Measurements from ENCODE around the gene TULP3. TPM values are rescaled to one million over a fixed set of nuclear protein-coding genes. Genes with fewer than 3 reads are reported as not detected.
A peak's percentile ranks its signal among the peaks of the same experiment; 100 is the strongest.

Gene TULP3
- total RNA-seq, 1 donor, result 43.4 TPM

DNA sequence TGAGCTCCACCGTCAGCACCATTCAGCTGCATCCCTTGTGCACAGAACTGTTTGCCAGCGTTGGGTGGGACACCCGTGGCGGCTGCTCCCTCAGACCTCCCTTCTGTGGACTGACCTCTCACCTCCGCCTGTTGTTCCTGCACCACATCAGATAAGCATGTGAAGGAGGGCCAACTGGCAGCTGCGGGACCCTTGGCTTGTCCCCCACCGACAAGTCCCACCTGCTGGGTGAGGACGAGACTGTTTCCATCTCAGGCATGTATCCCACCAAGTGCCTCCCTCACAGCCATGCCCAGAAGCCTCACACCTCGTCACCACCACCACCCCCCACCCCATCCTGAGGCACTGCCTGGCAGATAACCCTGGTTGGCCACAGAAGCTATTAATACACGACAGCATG lies 49.9 kb downstream of the TULP3 start:
- H3K4me3 ChIP-seq (ENCODE audit: insufficient read depth, low read length), result no peak overlapping the region
- H3K36me3 ChIP-seq (ENCODE audit: insufficient read depth, low read length), result peaks cover 39% of the 10 kb centered on the region
- H2AFZ ChIP-seq (ENCODE audit: low read length), result no peak overlapping the region
- H3K27ac ChIP-seq (ENCODE audit: low read depth, low read length), result no peak overlapping the region
- no peaks in the 10 kb centered on the region for H3K4me1 ChIP-seq (ENCODE audit: insufficient read depth, low read length)
- H4K20me1 ChIP-seq (ENCODE audit: insufficient read depth, low read length), result no peaks in the 10 kb centered on the region
- no peaks in the 10 kb centered on the region for H3K27me3 ChIP-seq (ENCODE audit: insufficient read depth, low read length)
- no peaks in the 10 kb centered on the region for H3K9me3 ChIP-seq (ENCODE audit: low read depth, low read length)
- no peaks in the 10 kb centered on the region for H3K79me2 ChIP-seq (ENCODE audit: insufficient read depth, low read length)
- TF ChIP-seq, protein P1, sequence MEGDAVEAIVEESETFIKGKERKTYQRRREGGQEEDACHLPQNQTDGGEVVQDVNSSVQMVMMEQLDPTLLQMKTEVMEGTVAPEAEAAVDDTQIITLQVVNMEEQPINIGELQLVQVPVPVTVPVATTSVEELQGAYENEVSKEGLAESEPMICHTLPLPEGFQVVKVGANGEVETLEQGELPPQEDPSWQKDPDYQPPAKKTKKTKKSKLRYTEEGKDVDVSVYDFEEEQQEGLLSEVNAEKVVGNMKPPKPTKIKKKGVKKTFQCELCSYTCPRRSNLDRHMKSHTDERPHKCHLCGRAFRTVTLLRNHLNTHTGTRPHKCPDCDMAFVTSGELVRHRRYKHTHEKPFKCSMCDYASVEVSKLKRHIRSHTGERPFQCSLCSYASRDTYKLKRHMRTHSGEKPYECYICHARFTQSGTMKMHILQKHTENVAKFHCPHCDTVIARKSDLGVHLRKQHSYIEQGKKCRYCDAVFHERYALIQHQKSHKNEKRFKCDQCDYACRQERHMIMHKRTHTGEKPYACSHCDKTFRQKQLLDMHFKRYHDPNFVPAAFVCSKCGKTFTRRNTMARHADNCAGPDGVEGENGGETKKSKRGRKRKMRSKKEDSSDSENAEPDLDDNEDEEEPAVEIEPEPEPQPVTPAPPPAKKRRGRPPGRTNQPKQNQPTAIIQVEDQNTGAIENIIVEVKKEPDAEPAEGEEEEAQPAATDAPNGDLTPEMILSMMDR (IDR thresholded peaks at IDR 0.05; ENCODE audit: extremely low read depth, low read depth, low read length), result no peak
- no peak for DNase-seq (ENCODE audit: insufficient read length, low spot score, missing footprints)
- H3K4me2 ChIP-seq (ENCODE audit: insufficient read depth, low read length), result no peak overlapping the region

DNA sequence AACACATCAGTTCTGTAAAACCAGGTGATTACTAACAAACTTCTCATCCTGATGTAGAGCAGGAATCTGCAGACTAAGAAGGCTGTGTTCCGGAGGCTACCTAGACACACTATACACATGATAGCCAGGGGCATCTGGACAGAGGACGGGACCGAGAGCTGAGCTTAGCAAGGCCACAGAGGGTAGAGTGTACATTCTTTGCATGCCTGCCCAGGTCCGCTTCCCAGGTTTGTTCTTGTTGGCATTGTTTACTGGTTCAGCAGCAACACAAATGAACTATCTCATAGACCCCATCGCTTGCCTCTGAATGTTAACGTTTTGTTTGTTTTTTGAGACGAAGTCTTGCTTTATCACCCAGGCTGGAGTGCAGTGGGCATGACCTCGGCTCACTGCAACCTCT lies 50.8 kb downstream of the TULP3 start:
- Histone ChIP-seq H3K4me1 (ENCODE audit: insufficient read depth, low read length) (no peaks in the 10 kb centered on the region), H3K79me2 (ENCODE audit: insufficient read depth, low read length) (no peaks in the 10 kb centered on the region), H3K9me3 (ENCODE audit: low read depth, low read length) (no peaks in the 10 kb centered on the region), H4K20me1 (ENCODE audit: insufficient read depth, low read length) (no peaks in the 10 kb centered on the region), H2AFZ (ENCODE audit: low read length) (no peak overlapping the region), H3K27ac (ENCODE audit: low read depth, low read length) (no peak overlapping the region), H3K27me3 (ENCODE audit: insufficient read depth, low read length) (no peaks in the 10 kb centered on the region), H3K4me3 (ENCODE audit: insufficient read depth, low read length) (no peak overlapping the region), H3K4me2 (ENCODE audit: insufficient read depth, low read length) (no peak overlapping the region), H3K36me3 (ENCODE audit: insufficient read depth, low read length) (peaks cover 38% of the 10 kb centered on the region)
- DNase-seq (ENCODE audit: insufficient read length, low spot score, missing footprints), result peak; percentile 23
- TF ChIP-seq, protein P1 (IDR thresholded peaks at IDR 0.05; ENCODE audit: extremely low read depth, low read depth, low read length), result no peak

DNA sequence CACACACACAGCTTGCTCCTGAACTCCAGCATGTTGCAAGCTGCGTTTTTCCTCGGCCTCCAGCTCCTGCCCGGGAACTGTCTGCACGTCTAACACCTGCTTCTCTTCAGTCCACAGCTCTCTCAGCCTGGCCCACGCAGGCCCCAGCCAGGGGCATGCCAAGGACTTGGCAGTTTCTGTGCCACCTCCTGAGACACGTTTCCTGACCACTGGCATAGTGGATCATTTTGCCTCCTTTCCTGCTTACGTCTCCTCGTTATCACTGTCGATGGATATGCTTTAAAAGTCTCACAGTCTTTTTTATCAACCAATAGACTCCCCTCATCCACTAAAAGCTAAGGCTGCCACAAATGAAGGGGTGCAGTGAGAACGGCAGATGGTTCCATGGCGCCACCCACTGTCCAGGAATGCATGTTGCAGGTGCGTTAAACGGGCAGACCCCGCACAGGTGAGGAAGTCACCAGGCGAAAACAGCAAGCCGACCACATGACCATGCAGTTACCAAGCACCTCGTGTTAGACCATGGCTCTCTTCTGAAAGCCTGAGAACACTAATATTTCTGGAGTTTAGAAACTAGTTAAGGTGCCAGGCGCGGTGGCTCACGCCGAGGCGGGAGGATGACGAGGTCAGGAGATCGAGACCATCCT lies 53.8 kb downstream of the TULP3 start:
- Histone ChIP-seq H3K27me3 (ENCODE audit: insufficient read depth, low read length) (no peaks in the 10 kb centered on the region), H2AFZ (ENCODE audit: low read length) (no peak overlapping the region), H3K36me3 (ENCODE audit: insufficient read depth, low read length) (peaks cover 15% of the 10 kb centered on the region), H3K4me1 (ENCODE audit: insufficient read depth, low read length) (no peaks in the 10 kb centered on the region), H3K27ac (ENCODE audit: low read depth, low read length) (no peak overlapping the region), H3K4me2 (ENCODE audit: insufficient read depth, low read length) (peak overlapping the region; percentile 58), H4K20me1 (ENCODE audit: insufficient read depth, low read length) (no peaks in the 10 kb centered on the region), H3K79me2 (ENCODE audit: insufficient read depth, low read length) (no peaks in the 10 kb centered on the region), H3K4me3 (ENCODE audit: insufficient read depth, low read length) (peak overlapping the region; percentile 32), H3K9me3 (ENCODE audit: low read depth, low read length) (no peaks in the 10 kb centered on the region)
- TF ChIP-seq, protein P1 (IDR thresholded peaks at IDR 0.05; ENCODE audit: extremely low read depth, low read depth, low read length), result peak; percentile 67
- peak; percentile 73 for DNase-seq (ENCODE audit: insufficient read length, low spot score, missing footprints)

DNA sequence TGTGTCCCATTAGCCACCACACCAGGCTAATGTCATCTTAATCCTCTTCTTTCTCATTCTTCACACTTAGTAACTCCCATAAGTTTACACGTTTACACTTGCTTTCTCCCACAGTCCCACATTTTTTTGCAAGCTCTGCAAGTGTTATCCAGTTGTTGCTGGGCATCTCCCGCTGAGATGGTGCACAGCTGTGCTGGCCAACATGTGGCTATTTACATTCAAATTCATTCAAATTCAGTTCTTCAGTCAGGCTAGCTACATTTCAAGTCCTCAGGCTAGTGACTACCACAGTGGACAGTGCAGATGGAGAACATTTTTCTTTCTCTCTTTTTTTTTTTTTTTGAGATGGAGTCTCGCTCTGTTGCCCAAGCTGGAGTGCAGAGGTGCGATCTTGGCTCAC lies 58.7 kb downstream of the TULP3 start:
- Histone ChIP-seq H3K9me3 (ENCODE audit: low read depth, low read length) (no peaks in the 10 kb centered on the region), H3K27ac (ENCODE audit: low read depth, low read length) (no peak overlapping the region), H3K36me3 (ENCODE audit: insufficient read depth, low read length) (no peaks in the 10 kb centered on the region), H4K20me1 (ENCODE audit: insufficient read depth, low read length) (no peaks in the 10 kb centered on the region), H3K27me3 (ENCODE audit: insufficient read depth, low read length) (no peaks in the 10 kb centered on the region), H3K79me2 (ENCODE audit: insufficient read depth, low read length) (no peaks in the 10 kb centered on the region), H3K4me1 (ENCODE audit: insufficient read depth, low read length) (no peaks in the 10 kb centered on the region), H3K4me3 (ENCODE audit: insufficient read depth, low read length) (no peak overlapping the region), H2AFZ (ENCODE audit: low read length) (no peak overlapping the region), H3K4me2 (ENCODE audit: insufficient read depth, low read length) (no peak overlapping the region)
- TF ChIP-seq, protein P1 (IDR thresholded peaks at IDR 0.05; ENCODE audit: extremely low read depth, low read depth, low read length), result no peak
- no peak for DNase-seq (ENCODE audit: insufficient read length, low spot score, missing footprints)

All from osteoblast (primary cell).